Testis (tissue), 2 donors: ENCODE results near the gene GPR155.

ENCODE experiments used
- CTCF ChIP-seq, 3 experiments: fragments of 450-650 bp in 2 of 3; fragments of 200-600 bp in 1 of 3; sonication (generic) in 1 of 3; IDR thresholded peaks; one replicate each; pipeline ENCODE4 v1.5.1; 2016 to 2019; ENCODE audit warnings: antibody characterized with exemption in 3 of 3, mild to moderate bottlenecking in 2 of 3, moderate library complexity in 1 of 3
- POLR2A ChIP-seq: fragments of 450-650 bp; IDR thresholded peaks from one replicate; pipeline ENCODE4 v1.6.1; 2017; ENCODE audit warnings: antibody characterized with exemption, mild to moderate bottlenecking, moderate library complexity

GRCh38 chr2:174461221-174461620 is 25.6 kb downstream of the GPR155 start:
- TF ChIP-seq CTCF (IDR thresholded peaks at IDR 0.05) (no peak), POLR2A (no peak)
